HL-60/S4 treated with retinoic acid at 250 ng/mL for 4 days and 3 days (cell line): ENCODE measurements around the gene PDK1.
"Not testable (repeated sequence)": the region's sequence is repeated elsewhere in the genome, so short reads cannot be mapped to it uniquely, and the experiment has no call there.

ENCODE experiments used
- in situ Hi-C: fragments of 300-500 bp; cut with MboI; formaldehyde crosslinking; loops from 2 replicates; pipeline ENCODE4 v1.7.0; 2022; ENCODE audit warnings: low sequenced_read_pairs

The PDK1 gene

GRCh38 chr2:172592190-172592589 lies 36.3 kb downstream of the PDK1 start:
- in situ Hi-C loops = not testable (repeated sequence)

GRCh38 chr2:172596776-172597175 lies 40.9 kb downstream of the PDK1 start:
- in situ Hi-C loops = no loop called here

GRCh38 chr2:172597176-172597842 lies 41.4 kb downstream of the PDK1 start:
- in situ Hi-C loops = no loop called here

- in situ Hi-C loops = no loop called here
These were observed 44.1 kb downstream of the PDK1 start for GRCh38 chr2:172599947-172600346.

- in situ Hi-C loops = no loop called here
These were observed 44.7 kb downstream of the PDK1 start for GRCh38 chr2:172600557-172601008.

- in situ Hi-C loops = no loop called here
These were observed 50.4 kb downstream of the PDK1 start for GRCh38 chr2:172606285-172606684.

GRCh38 chr2:172607379-172607928 lies 51.6 kb downstream of the PDK1 start:
- in situ Hi-C loops = no loop called here

GRCh38 chr2:172609488-172609887 lies 53.6 kb downstream of the PDK1 start:
- in situ Hi-C loops = no loop called here

- in situ Hi-C loops = no loop called here
These were observed 56.2 kb downstream of the PDK1 start for GRCh38 chr2:172612051-172612450.

GRCh38 chr2:172613040-172613439 lies 57.1 kb downstream of the PDK1 start:
- in situ Hi-C loops = no loop called here

GRCh38 chr2:172613615-172614231 lies 57.8 kb downstream of the PDK1 start:
- in situ Hi-C loops = no loop called here

- in situ Hi-C loops = no loop called here
These were observed 59.0 kb downstream of the PDK1 start for GRCh38 chr2:172614932-172615331.

GRCh38 chr2:172615727-172616261 lies 59.9 kb downstream of the PDK1 start:
- in situ Hi-C loops = no loop called here

GRCh38 chr2:172617115-172617514 lies 61.2 kb downstream of the PDK1 start:
- in situ Hi-C loops = no loop called here

- in situ Hi-C loops = no loop called here
These were observed 67.5 kb downstream of the PDK1 start for GRCh38 chr2:172623249-172623965.

GRCh38 chr2:172624996-172625395 lies 69.1 kb downstream of the PDK1 start:
- in situ Hi-C loops = no loop called here

- in situ Hi-C loops = no loop called here
These were observed 71.3 kb downstream of the PDK1 start for GRCh38 chr2:172627181-172627580.

- in situ Hi-C loops = no loop called here
These were observed 72.2 kb downstream of the PDK1 start for GRCh38 chr2:172628085-172628484.

GRCh38 chr2:172629586-172629985 lies 73.7 kb downstream of the PDK1 start:
- in situ Hi-C loops = no loop called here

GRCh38 chr2:172630181-172630580 lies 74.3 kb downstream of the PDK1 start:
- in situ Hi-C loops = no loop called here

- in situ Hi-C loops = no loop called here
These were observed 78.6 kb downstream of the PDK1 start for GRCh38 chr2:172634477-172634876.
